Ovary (tissue), 9 donors: ENCODE measurements around the gene GSK3B. TPM values are rescaled to one million over a fixed set of nuclear protein-coding genes. Genes with fewer than 3 reads are reported as not detected.

Experiments used
- DNase-seq, 5 donors: peaks; one replicate each; pipeline ENCODE4 v3.0.0-alpha.2; 2019 to 2020
- H3K27ac ChIP-seq, 2 donors: fragments of 200-600 bp; one replicate each; pipeline versions ENCODE4 v1.5.1 to v1.8.0; 2019 to 2022
- H3K27me3 ChIP-seq: fragments of 200-600 bp; one replicate; pipeline ENCODE4 v1.8.0; 2022
- H3K36me3 ChIP-seq: fragments of 200-600 bp; sonication (generic); one replicate; pipeline ENCODE4 v1.5.1; 2019
- H3K4me1 ChIP-seq: one replicate; pipeline ENCODE4 v1.8.1; 2013; ENCODE audit warnings: mild to moderate bottlenecking, moderate library complexity; ENCODE audit not compliant: insufficient read depth
- H3K4me3 ChIP-seq: fragments of 200-600 bp; sonication (generic); one replicate; pipeline ENCODE4 v1.5.1; 2017
- H3K9me3 ChIP-seq, 2 donors: fragments of 200-600 bp in 1 of 2; sonication (generic) in 1 of 2; one replicate each; pipeline versions ENCODE4 v1.5.1 to v1.8.1; 2013 to 2019; ENCODE audit warnings: mild to moderate bottlenecking in 1 of 2, moderate library complexity in 1 of 2
- CTCF ChIP-seq, 3 donors: fragments of 450-650 bp in 2 of 3; fragments of 200-600 bp in 1 of 3; IDR thresholded peaks; one replicate each; pipeline versions ENCODE4 v1.5.1 to v1.8.0; 2016 to 2022; ENCODE audit warnings: antibody characterized with exemption in 3 of 3, mild to moderate bottlenecking in 1 of 3
- EP300 ChIP-seq: sonication (generic); formaldehyde crosslinking; IDR thresholded peaks from one replicate; pipeline ENCODE4 v1.6.1; 2017; ENCODE audit warnings: antibody characterized with exemption
- POLR2A ChIP-seq: fragments of 450-650 bp; IDR thresholded peaks from one replicate; pipeline ENCODE4 v1.6.1; 2017; ENCODE audit warnings: antibody characterized with exemption, mild to moderate bottlenecking, moderate library complexity
- WGBS, 3 donors: extraction: QIAGEN DNeasy Blood & Tissue Kit in 1 of 3; methylation state at CpG; one replicate each; pipeline versions ENCODE4 v1.1.5 to v1.1.7; 2013 to 2017; 5-methylcytosine and 5-hydroxymethylcytosine counted together
- intact Hi-C, 4 donors: fragments of 100-400 bp; cut with DNase I; formaldehyde crosslinking; loops; one replicate each; pipeline versions ENCODE4 v1.11.0 to v1.15.1; 2022 to 2023
- polyA plus RNA-seq, 2 donors: library from polyadenylated mRNA; stranded (reverse); fragments of 200-250 nt in 1 of 2; fragments of 350-450 nt in 1 of 2; fragmentation: Illumina TruSeq in 1 of 2; extraction: RNeasy Lipid Tissue Mini Kit (QIAGEN cat#74804) in 1 of 2; gene quantifications; one replicate each; pipeline ENCODE4 v1.2.3, GENCODE V29; 2013 to 2014
- total RNA-seq, 7 donors: library from RNA; depleted of rRNA in 2 of 7; stranded (reverse); fragments of >200 nt in 2 of 7; fragmentation: NEBNext Ultra II Directional in 3 of 7; extraction: Animal tissue kit (Norgen Biotek cat#: 25700) in 3 of 7; gene quantifications; one replicate each; pipeline versions ENCODE4 v1.1.0 to v1.2.4, GENCODE V29; 2016 to 2023
- donor health status: DM: no; HTN: no; CAD: no; lungs with moderate emphysema.
- donor health status: DM: no; HTN: no; CAD: no.
- donor health status: Bipolar disorder and iron deficiency.
- donor health status: DM: yes; HTN: yes; CAD: no.
- donor health status: DM: no; HTN: no; CAD: no.
- donor health status: DM: yes; HTN: yes; CAD: no.

The GSK3B gene
- total and polyA plus RNA-seq, 9 donors, result 8.3 to 38.4 (median 25.3) TPM

GRCh38 chr3:119859728-119860127 lies 234.5 kb downstream of the GSK3B start:
- Histone ChIP-seq H3K4me1 (no peaks in the 10 kb centered on the region), H3K27me3 (no peaks in the 10 kb centered on the region), H3K4me3 (no peak overlapping the region), H3K27ac (no peak overlapping the region), H3K9me3 (no peaks in the 10 kb centered on the region), H3K36me3 (no peaks in the 10 kb centered on the region)
- intact Hi-C loops, result no loop called here
- no peak for DNase-seq
- 92 to 99% (median 96%) methylated on average over 2 of the region's 2 CpGs for WGBS, 3 donors
- TF ChIP-seq EP300 (no peak), POLR2A (no peak), CTCF (IDR thresholded peaks at IDR 0.05) (no peak)

- Histone ChIP-seq H3K4me1 (no peaks in the 10 kb centered on the region), H3K27ac (no peak overlapping the region), H3K4me3 (no peak overlapping the region), H3K9me3 (no peaks in the 10 kb centered on the region), H3K36me3 (no peaks in the 10 kb centered on the region), H3K27me3 (no peaks in the 10 kb centered on the region)
- no peak for TF ChIP-seq CTCF (IDR thresholded peaks at IDR 0.05)
- WGBS, 3 donors, result 86 to 95% (median 94%) methylated on average over 2 of the region's 2 CpGs
- DNase-seq, result no peak
- intact Hi-C loops, result no loop called here
Measured at GRCh38 chr3:119858957-119859356, 235.3 kb downstream of the GSK3B start.

- H3K4me1 ChIP-seq, result no peaks in the 10 kb centered on the region
- no peak for TF ChIP-seq EP300
- TF ChIP-seq POLR2A, result no peak
- TF ChIP-seq CTCF (IDR thresholded peaks at IDR 0.05), result no peak
- WGBS, 3 donors, result 96 to 99% (median 97%) methylated on average over 3 of the region's 3 CpGs
- no peak overlapping the region for H3K27ac ChIP-seq
- no peaks in the 10 kb centered on the region for H3K27me3 ChIP-seq
- no peak for DNase-seq
- H3K4me3 ChIP-seq, result no peak overlapping the region
- no peaks in the 10 kb centered on the region for H3K36me3 ChIP-seq
- no peaks in the 10 kb centered on the region for H3K9me3 ChIP-seq
- intact Hi-C loops, result no loop called here
Measured at GRCh38 chr3:119856695-119857094, 237.6 kb downstream of the GSK3B start.

- Histone ChIP-seq H3K4me1 (no peaks in the 10 kb centered on the region), H3K9me3 (no peaks in the 10 kb centered on the region), H3K4me3 (no peak overlapping the region), H3K36me3 (no peaks in the 10 kb centered on the region), H3K27me3 (no peaks in the 10 kb centered on the region), H3K27ac (no peak overlapping the region)
- WGBS, 3 donors, result 91 to 95% (median 94%) methylated on average over 2 of the region's 2 CpGs
- intact Hi-C loops, result no loop called here
- DNase-seq, result no peak
- no peak for TF ChIP-seq POLR2A
- no peak for TF ChIP-seq CTCF (IDR thresholded peaks at IDR 0.05)
- TF ChIP-seq EP300, result no peak
Measured at GRCh38 chr3:119849126-119849525, 245.1 kb downstream of the GSK3B start.
